ENCODE data around the gene PRR22. TPM values are rescaled to one million over a fixed set of nuclear protein-coding genes. Genes with fewer than 3 reads are reported as not detected.

The PRR22 gene
- total and polyA plus RNA-seq, 3 experiments from 2014 or later, result 0.15 to 8.6 (median 8.2) TPM

GRCh38 chr19:5775668-5776309 is 8.8 kb downstream of the PRR22 start:
- POLR2A ChIA-PET, result no interaction called here

GRCh38 chr19:5774921-5775320 is 9.6 kb downstream of the PRR22 start:
- H3K4me3 ChIP-seq (ENCODE audit: low read length), result no peak overlapping the region
- H3K27me3 ChIP-seq (ENCODE audit: insufficient read depth, low read length, poor library complexity, severe bottlenecking), result no peaks in the 10 kb centered on the region
- Mint-ChIP-seq H3K36me3 (no peaks in the 10 kb centered on the region), H3K27ac (no peak overlapping the region), H3K27me3 (peaks cover 0 to 6% of the 10 kb centered on the region in 2 donors), H3K4me3 (no peak overlapping the region), H3K9me3 (no peaks in the 10 kb centered on the region), H3K4me1 (no peaks in the 10 kb centered on the region)
- H3K27ac ChIP-seq (ENCODE audit: low read depth, low read length), result no peak overlapping the region
- H3K4me1 ChIP-seq (ENCODE audit: insufficient read depth, low read length), result no peaks in the 10 kb centered on the region
- no peaks in the 10 kb centered on the region for H3K36me3 ChIP-seq (ENCODE audit: insufficient read depth, low read length)
- ChIA-PET POLR2A (no interaction called here), CTCF (interaction anchor here (0.7 kb wide), 1 partner anchor 924 kb away, joined by 3 read pairs; no protein-coding TSS in a partner anchor)
- no peaks in the 10 kb centered on the region for H3K9me3 ChIP-seq (ENCODE audit: low read length)
- no peak for DNase-seq

More at GRCh38 chr19:5775668-5776309, 8.8 kb downstream of the PRR22 start:
- H3K27ac Mint-ChIP-seq, result no peak overlapping the region
- Histone ChIP-seq H3K9me3 (ENCODE audit: low read length) (no peaks in the 10 kb centered on the region), H3K4me3 (ENCODE audit: low read length) (no peak overlapping the region), H3K27ac (ENCODE audit: low read depth, low read length) (no peak overlapping the region), H3K36me3 (ENCODE audit: insufficient read depth, low read length) (no peaks in the 10 kb centered on the region), H3K27me3 (ENCODE audit: insufficient read depth, low read length, poor library complexity, severe bottlenecking) (no peaks in the 10 kb centered on the region), H3K4me1 (ENCODE audit: insufficient read depth, low read length) (no peaks in the 10 kb centered on the region)
- H3K36me3 Mint-ChIP-seq, result no peaks in the 10 kb centered on the region
- H3K9me3 Mint-ChIP-seq, result no peaks in the 10 kb centered on the region
- H3K4me3 Mint-ChIP-seq, result peak overlapping the region in 1 of 7 donors; percentile 59
- no peaks in the 10 kb centered on the region for H3K4me1 Mint-ChIP-seq
- DNase-seq, result no peak
- H3K27me3 Mint-ChIP-seq, result peaks cover 0 to 6% of the 10 kb centered on the region in 2 donors
- CTCF ChIA-PET, result no interaction called here

GRCh38 chr19:5773276-5773675 is 11.3 kb downstream of the PRR22 start:
- Mint-ChIP-seq H3K27me3 (peaks cover 0 to 7% of the 10 kb centered on the region in 2 donors), H3K9me3 (no peaks in the 10 kb centered on the region), H3K4me1 (no peaks in the 10 kb centered on the region), H3K4me3 (no peak overlapping the region), H3K36me3 (no peaks in the 10 kb centered on the region), H3K27ac (no peak overlapping the region)
- H3K27me3 ChIP-seq (ENCODE audit: insufficient read depth, low read length, poor library complexity, severe bottlenecking), result no peaks in the 10 kb centered on the region
- H3K27ac ChIP-seq (ENCODE audit: low read depth, low read length), result no peak overlapping the region
- no peak overlapping the region for H3K4me3 ChIP-seq (ENCODE audit: low read length)
- no peaks in the 10 kb centered on the region for H3K9me3 ChIP-seq (ENCODE audit: low read length)
- no peaks in the 10 kb centered on the region for H3K4me1 ChIP-seq (ENCODE audit: insufficient read depth, low read length)
- POLR2A ChIA-PET, result no interaction called here
- no peak for DNase-seq
- CTCF ChIA-PET, result no interaction called here
- no peaks in the 10 kb centered on the region for H3K36me3 ChIP-seq (ENCODE audit: insufficient read depth, low read length)

- no peaks in the 10 kb centered on the region for H3K9me3 Mint-ChIP-seq
- CTCF ChIA-PET, result no interaction called here
These were observed 12.1 kb downstream of the PRR22 start for GRCh38 chr19:5772416-5772815.

GRCh38 chr19:5767949-5768348 is 16.6 kb downstream of the PRR22 start:
- Histone ChIP-seq H3K27ac (ENCODE audit: low read depth, low read length) (no peak overlapping the region), H3K27me3 (ENCODE audit: insufficient read depth, low read length, poor library complexity, severe bottlenecking) (no peaks in the 10 kb centered on the region), H3K4me3 (ENCODE audit: low read length) (no peak overlapping the region), H3K4me1 (ENCODE audit: insufficient read depth, low read length) (no peaks in the 10 kb centered on the region), H3K36me3 (ENCODE audit: insufficient read depth, low read length) (no peaks in the 10 kb centered on the region), H3K9me3 (ENCODE audit: low read length) (no peaks in the 10 kb centered on the region)
- CTCF ChIA-PET, result no interaction called here
- H3K27ac Mint-ChIP-seq, result no peak overlapping the region
- no peak overlapping the region for H3K4me3 Mint-ChIP-seq
- no peak for DNase-seq
- POLR2A ChIA-PET, result no interaction called here
- no peaks in the 10 kb centered on the region for H3K36me3 Mint-ChIP-seq
- H3K4me1 Mint-ChIP-seq, result no peaks in the 10 kb centered on the region
- no peaks in the 10 kb centered on the region for H3K9me3 Mint-ChIP-seq
- H3K27me3 Mint-ChIP-seq, result peaks cover 0 to 6% of the 10 kb centered on the region in 2 donors

More at GRCh38 chr19:5772416-5772815, 12.1 kb downstream of the PRR22 start:
- no peak for DNase-seq
- H3K36me3 Mint-ChIP-seq, result no peaks in the 10 kb centered on the region
- POLR2A ChIA-PET, result no interaction called here
- Histone ChIP-seq H3K27me3 (ENCODE audit: insufficient read depth, low read length, poor library complexity, severe bottlenecking) (no peaks in the 10 kb centered on the region), H3K4me3 (ENCODE audit: low read length) (no peak overlapping the region), H3K36me3 (ENCODE audit: insufficient read depth, low read length) (no peaks in the 10 kb centered on the region), H3K4me1 (ENCODE audit: insufficient read depth, low read length) (no peaks in the 10 kb centered on the region), H3K9me3 (ENCODE audit: low read length) (no peaks in the 10 kb centered on the region), H3K27ac (ENCODE audit: low read depth, low read length) (no peak overlapping the region)
- peaks cover 0 to 7% of the 10 kb centered on the region in 2 donors for H3K27me3 Mint-ChIP-seq
- H3K27ac Mint-ChIP-seq, result no peak overlapping the region
- no peak overlapping the region for H3K4me3 Mint-ChIP-seq
- no peaks in the 10 kb centered on the region for H3K4me1 Mint-ChIP-seq

- H3K36me3 Mint-ChIP-seq, result no peaks in the 10 kb centered on the region
- no peaks in the 10 kb centered on the region for H3K9me3 Mint-ChIP-seq
- CTCF ChIA-PET, result no interaction called here
- H3K4me3 Mint-ChIP-seq, result no peak overlapping the region
- H3K27me3 Mint-ChIP-seq, result peaks cover 3 to 4% of the 10 kb centered on the region in 2 donors
- no peaks in the 10 kb centered on the region for H3K4me1 Mint-ChIP-seq
- POLR2A ChIA-PET, result no interaction called here
- Histone ChIP-seq H3K27me3 (ENCODE audit: insufficient read depth, low read length, poor library complexity, severe bottlenecking) (no peaks in the 10 kb centered on the region), H3K4me1 (ENCODE audit: insufficient read depth, low read length) (no peaks in the 10 kb centered on the region), H3K4me3 (ENCODE audit: low read length) (no peak overlapping the region), H3K36me3 (ENCODE audit: insufficient read depth, low read length) (no peaks in the 10 kb centered on the region), H3K27ac (ENCODE audit: low read depth, low read length) (no peak overlapping the region), H3K9me3 (ENCODE audit: low read length) (no peaks in the 10 kb centered on the region)
- no peak overlapping the region for H3K27ac Mint-ChIP-seq
- no peak for DNase-seq
These were observed 19.3 kb downstream of the PRR22 start for GRCh38 chr19:5765220-5765619.

DNA sequence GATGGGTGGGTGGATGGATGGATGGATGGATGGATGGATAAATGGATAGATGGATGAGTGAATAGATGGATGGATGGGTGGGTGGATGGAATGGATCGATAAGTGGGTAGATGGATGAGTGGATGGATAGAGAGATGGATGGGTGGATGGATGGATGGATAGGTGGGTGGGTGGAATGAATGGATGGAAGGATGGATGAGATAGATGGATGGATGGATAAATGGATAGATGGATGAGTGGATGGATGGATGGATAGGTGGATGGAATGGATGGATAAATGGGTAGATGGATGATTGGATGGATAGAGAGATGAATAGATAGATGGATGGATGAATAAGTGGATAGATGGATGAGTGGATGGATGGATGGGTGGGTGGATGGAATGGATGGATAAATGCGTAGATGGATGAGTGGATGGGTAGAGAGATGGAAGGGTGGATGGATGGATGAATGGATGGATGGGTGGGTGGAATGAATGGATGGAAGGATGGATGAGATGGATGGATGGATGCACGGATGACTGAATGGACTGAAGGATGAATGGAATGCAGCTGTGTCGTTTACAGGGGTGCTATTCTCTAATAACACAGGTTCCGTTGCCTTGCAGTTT is 21.8 kb downstream of the PRR22 start:
- H3K27me3 ChIP-seq (ENCODE audit: insufficient read depth, low read length, poor library complexity, severe bottlenecking), result no peaks in the 10 kb centered on the region
- no peaks in the 10 kb centered on the region for H3K4me1 Mint-ChIP-seq
- no peak for DNase-seq
- H3K36me3 Mint-ChIP-seq, result no peaks in the 10 kb centered on the region
- H3K36me3 ChIP-seq (ENCODE audit: insufficient read depth, low read length), result no peaks in the 10 kb centered on the region
- ChIA-PET CTCF (no interaction called here), POLR2A (no interaction called here)
- H3K4me3 ChIP-seq (ENCODE audit: low read length), result no peak overlapping the region
- no peaks in the 10 kb centered on the region for H3K9me3 Mint-ChIP-seq
- H3K27ac Mint-ChIP-seq, result no peak overlapping the region
- no peaks in the 10 kb centered on the region for H3K4me1 ChIP-seq (ENCODE audit: insufficient read depth, low read length)
- H3K27me3 Mint-ChIP-seq, result peaks cover 2 to 4% of the 10 kb centered on the region in 2 donors
- no peaks in the 10 kb centered on the region for H3K9me3 ChIP-seq (ENCODE audit: low read length)
- H3K27ac ChIP-seq (ENCODE audit: low read depth, low read length), result no peak overlapping the region
- no peak overlapping the region for H3K4me3 Mint-ChIP-seq

DNA sequence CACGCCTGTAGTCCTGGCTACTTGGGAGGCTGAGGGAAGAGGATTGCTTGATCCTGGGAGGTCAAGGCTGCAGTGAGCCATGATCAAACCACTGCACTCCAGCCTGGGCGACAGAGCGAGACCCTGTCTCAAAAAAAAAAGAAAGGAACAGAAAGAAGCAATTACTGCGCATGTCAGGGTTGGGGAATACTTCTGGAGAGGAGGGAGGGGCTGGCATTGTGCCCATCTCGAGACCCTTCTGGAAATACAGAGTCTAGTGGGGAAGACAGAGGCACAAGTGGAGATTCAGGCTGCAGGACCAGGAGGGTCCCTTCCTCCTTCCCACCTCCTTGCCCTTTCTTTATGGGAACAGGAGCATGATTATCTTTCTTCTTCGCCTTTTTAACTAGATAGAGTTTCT is 30.8 kb downstream of the PRR22 start:
- H3K9me3 Mint-ChIP-seq, result no peaks in the 10 kb centered on the region
- POLR2A ChIA-PET, result no interaction called here
- no peak overlapping the region for H3K4me3 Mint-ChIP-seq
- H3K27me3 ChIP-seq (ENCODE audit: insufficient read depth, low read length, poor library complexity, severe bottlenecking), result no peaks in the 10 kb centered on the region
- no peak for DNase-seq
- H3K36me3 ChIP-seq (ENCODE audit: insufficient read depth, low read length), result no peaks in the 10 kb centered on the region
- no peaks in the 10 kb centered on the region for H3K4me1 ChIP-seq (ENCODE audit: insufficient read depth, low read length)
- H3K27me3 Mint-ChIP-seq, result peaks cover 9 to 10% of the 10 kb centered on the region in 2 donors
- CTCF ChIA-PET, result no interaction called here
- H3K27ac Mint-ChIP-seq, result peak overlapping the region in 1 of 8 donors; percentile 50
- H3K4me1 Mint-ChIP-seq, result no peaks in the 10 kb centered on the region
- no peaks in the 10 kb centered on the region for H3K9me3 ChIP-seq (ENCODE audit: low read length)
- H3K4me3 ChIP-seq (ENCODE audit: low read length), result no peak overlapping the region
- no peaks in the 10 kb centered on the region for H3K36me3 Mint-ChIP-seq
- no peak overlapping the region for H3K27ac ChIP-seq (ENCODE audit: low read depth, low read length)
